Stimulated activated CD4-positive, alpha-beta T cell treated with anti-CD3 and anti-CD28 coated beads, Interleukin-4, amount 100 ng/mL, for 24 hours (primary cell): ENCODE measurements around the gene PLET1.
"Not testable (repeated sequence)": the region's sequence is repeated elsewhere in the genome, so short reads cannot be mapped to it uniquely, and the experiment has no call there.

Source experiments
- DNase-seq: peaks from one replicate; pipeline ENCODE4 v3.0.0-alpha.2; 2020

The PLET1 gene

GRCh38 chr11:112206071-112206470 is 54.6 kb downstream of the PLET1 start:
- DNase-seq = no peak

GRCh38 chr11:112200252-112200651 is 60.4 kb downstream of the PLET1 start:
- DNase-seq = no peak

GRCh38 chr11:112199101-112199500 is 61.6 kb downstream of the PLET1 start:
- DNase-seq = not testable (repeated sequence)
